G401 (cell line): ENCODE data around the gene UNC13D. TPM values are rescaled to one million over a fixed set of nuclear protein-coding genes. Genes with fewer than 3 reads are reported as not detected.
"Not testable (repeated sequence)": the region's sequence is repeated elsewhere in the genome, so short reads cannot be mapped to it uniquely, and the experiment has no call there.

Experiments used
- DNase-seq: peaks from one replicate; pipeline ENCODE4 v3.0.0-alpha.2; 2015; ENCODE audit warnings: low spot score
- in situ Hi-C: cut with HindIII; loops from 2 replicates; pipeline ENCODE4 v1.10.0; 2016; ENCODE audit warnings: low sequenced_read_pairs, mixed read lengths
- total RNA-seq: library from RNA; depleted of rRNA; stranded (reverse); fragments of >200 nt; shearing (Covaris generic); gene quantifications from 2 replicates; pipeline ENCODE4 v1.2.3, GENCODE V29; 2014

Gene UNC13D
- total RNA-seq, 1 experiment from 2014 or later: 2.8 TPM

GRCh38 chr17:75875940-75876189, 31.7 kb upstream of the UNC13D start:
- in situ Hi-C loops: no loop called here
- DNase-seq: no peak

GRCh38 chr17:75875182-75875939, 31.2 kb upstream of the UNC13D start:
- DNase-seq: no peak

DNA sequence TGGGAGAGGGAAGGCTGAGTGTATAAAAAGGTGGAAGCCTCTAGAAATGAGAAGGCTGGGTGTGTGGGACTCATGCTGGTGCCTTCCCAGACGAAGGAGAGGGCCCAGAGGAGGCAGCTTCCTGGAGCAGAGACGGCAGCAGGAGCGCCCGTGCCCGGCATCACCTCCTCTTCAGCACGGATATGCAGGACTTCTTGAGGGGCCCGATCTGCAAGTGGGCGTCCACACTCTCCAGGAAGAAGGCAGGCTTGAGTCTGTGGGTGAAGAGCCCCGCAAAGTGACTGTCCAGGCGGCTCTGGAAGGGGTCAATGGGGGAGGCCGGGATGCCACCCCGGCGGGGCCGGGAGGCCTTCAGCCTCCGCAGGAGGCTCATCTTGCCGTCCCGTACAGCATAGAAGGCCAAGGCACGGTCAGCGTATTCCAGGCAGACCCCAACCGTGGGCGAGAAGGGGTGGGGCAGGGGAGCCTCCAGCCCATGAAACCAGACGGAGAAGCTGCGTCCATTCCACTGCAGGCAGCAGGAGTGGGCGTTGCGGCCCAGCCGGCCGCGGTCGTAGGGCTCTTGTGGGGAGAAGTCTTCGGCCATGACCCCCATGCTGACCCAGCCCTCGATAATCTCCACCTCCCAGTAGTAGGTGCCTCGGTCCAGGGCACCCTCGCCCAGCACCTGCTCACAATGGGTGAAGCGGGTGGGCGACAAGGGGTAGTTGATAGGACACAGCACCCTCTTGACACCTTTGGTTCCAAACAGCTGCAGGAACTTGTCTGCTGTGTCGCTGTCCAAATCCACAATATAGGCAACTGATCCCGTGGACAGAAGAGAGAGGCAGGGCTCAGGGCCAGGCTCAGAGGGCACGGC, 30.3 kb upstream of the UNC13D start:
- no peak for DNase-seq
- in situ Hi-C loops: no loop called here

More at GRCh38 chr17:75875182-75875939, 31.2 kb upstream of the UNC13D start:
- in situ Hi-C loops: no loop called here

DNA sequence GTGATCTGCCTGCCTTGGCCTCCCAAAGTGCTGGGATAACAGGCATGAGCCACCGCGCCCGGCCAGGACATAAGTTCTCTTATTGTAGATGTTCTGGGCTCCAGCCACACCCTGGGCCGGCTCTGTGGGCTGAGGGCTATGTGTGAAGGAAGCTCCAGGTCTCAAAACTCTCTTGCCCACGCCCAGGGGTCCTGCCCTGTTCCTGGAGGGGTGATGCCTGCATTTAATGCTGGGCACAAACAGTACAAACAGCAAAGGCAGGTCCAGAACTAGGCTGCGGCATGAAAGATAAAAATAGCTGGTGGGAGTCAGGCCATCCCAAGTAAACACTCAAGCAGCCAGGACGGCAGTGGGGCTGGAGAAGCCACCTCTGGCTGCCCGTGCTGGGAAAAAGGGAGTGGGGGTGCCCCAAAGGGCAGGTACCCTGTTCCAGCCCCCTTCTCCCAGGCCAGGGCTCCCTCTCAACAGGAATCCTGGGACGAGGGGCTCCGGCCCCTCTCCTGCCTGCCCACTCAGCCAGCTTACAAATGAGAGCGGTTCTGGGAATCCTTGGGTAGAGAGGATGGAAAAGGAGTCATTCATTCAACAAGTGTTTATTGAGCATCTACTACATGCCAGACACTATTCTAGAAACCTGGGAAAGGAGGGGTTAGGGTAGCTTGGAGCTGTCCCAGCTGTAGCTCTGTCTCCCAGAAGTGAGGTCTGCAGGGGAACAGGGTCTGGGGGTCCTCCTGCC, 29.6 kb upstream of the UNC13D start:
- in situ Hi-C loops: no loop called here
- DNase-seq: no peak

GRCh38 chr17:75872434-75873351, 28.5 kb upstream of the UNC13D start:
- in situ Hi-C loops: no loop called here
- DNase-seq: no peak

DNA sequence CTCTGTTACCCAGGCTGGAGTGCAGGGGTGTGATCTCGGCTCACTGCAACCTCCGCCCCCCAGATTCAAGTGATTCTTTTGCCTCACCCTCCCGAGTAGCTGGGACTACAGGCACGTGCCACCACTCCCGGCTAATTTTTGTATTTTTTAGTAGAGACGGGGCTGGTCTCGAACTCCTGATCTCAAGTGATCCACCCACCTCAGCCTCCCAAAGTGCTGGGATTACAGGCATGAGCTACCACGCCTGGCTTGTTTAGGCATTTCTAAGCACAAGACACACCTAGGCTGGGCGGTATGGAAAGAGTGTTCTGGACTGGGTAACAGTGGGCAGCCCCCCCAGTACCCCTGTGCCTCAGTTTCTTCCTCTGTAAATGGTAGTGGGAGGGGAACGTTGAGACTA, 26.0 kb upstream of the UNC13D start:
- DNase-seq, in situ Hi-C loops: not testable (repeated sequence)

- in situ Hi-C loops: no loop called here
Observed at GRCh38 chr17:75869282-75870141, 25.3 kb upstream of the UNC13D start.

GRCh38 chr17:75868730-75869281, 24.6 kb upstream of the UNC13D start:
- DNase-seq, in situ Hi-C loops: not testable (repeated sequence)

More at GRCh38 chr17:75869282-75870141, 25.3 kb upstream of the UNC13D start:
- peak; percentile 53 for DNase-seq

DNA sequence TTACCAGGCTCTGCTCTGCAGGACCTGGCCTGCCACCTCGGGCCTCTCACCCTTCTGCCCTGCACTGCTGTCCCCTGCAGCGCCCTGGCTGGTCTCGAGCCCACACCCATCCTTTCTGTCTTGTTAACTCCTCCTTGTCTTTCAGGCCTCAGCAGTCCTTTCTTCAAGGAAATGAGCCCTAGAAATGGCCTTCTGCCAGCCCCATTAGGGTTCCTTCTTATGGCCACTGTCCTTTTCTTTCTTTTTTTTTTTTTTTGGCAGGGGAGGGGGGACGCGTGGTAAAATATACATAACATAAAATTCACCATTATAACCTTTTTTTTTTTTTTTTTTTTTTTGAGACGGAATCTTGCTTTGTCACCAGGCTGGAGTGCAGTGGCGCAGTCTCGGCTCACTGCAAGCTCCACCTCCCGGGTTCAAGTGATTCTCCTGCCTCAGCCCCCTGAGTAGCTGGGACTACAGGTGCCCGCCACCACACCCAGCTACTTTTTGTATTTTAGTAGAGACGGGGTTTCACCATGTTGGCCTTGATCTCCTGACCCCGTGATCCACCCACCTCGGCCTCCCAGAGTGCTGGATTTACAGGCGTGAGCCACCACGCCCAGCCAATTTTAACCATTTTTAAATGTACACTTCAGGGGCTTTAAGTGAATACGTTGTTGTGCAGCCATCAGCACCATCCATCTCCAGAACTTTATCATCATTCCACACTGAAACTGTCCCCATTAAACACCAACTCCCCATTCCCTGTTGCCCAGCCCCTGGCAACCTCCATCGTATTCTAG, 21.4 kb upstream of the UNC13D start:
- DNase-seq, in situ Hi-C loops: not testable (repeated sequence)

- DNase-seq, in situ Hi-C loops: not testable (repeated sequence)
Observed at GRCh38 chr17:75864887-75865286, 20.7 kb upstream of the UNC13D start.

DNA sequence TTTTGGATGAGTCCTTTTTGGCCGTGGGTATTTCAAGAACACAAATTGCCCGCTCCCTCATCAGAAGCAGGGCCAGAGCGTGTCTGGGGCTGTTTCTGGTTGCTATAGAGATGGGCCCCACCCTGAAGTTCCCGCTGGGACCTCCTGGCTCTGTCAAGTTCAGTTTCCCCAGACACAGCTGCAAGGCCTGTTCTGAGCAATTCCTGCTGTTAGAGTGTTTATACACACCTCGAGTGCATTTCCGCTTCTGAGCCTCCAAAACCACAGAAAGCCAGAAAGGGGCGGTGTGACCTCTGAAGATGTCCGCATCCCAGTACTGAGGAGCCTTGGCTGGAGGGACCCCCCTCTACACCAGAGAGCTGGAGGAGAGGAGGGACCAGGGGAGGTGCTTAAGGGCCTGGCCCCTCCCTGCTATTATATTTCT, 20.3 kb upstream of the UNC13D start:
- DNase-seq: no peak

DNA sequence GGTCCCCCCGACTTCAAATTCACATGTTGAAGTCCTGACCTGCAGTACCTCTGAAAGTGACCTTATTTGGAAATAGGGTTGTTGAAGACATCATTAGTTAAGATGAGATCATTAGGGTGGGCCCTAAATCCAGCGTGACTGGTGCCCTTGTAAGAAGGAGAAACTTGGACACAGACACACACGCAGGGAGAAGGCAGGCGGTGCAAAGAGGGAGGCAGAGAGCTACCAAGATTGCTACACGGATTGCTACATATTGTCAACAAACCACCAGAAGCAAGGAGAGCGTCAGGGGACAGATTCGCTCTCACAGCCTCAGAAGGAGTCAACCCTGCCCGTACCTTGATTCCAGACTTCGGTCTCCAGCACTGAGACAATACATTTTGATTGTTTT, 17.7 kb upstream of the UNC13D start:
- in situ Hi-C loops: no loop called here
- DNase-seq: no peak

More for the DNA sequence above, 20.3 kb upstream of the UNC13D start:
- in situ Hi-C loops: no loop called here

GRCh38 chr17:75859358-75859757, 15.2 kb upstream of the UNC13D start:
- DNase-seq, in situ Hi-C loops: not testable (repeated sequence)

DNA sequence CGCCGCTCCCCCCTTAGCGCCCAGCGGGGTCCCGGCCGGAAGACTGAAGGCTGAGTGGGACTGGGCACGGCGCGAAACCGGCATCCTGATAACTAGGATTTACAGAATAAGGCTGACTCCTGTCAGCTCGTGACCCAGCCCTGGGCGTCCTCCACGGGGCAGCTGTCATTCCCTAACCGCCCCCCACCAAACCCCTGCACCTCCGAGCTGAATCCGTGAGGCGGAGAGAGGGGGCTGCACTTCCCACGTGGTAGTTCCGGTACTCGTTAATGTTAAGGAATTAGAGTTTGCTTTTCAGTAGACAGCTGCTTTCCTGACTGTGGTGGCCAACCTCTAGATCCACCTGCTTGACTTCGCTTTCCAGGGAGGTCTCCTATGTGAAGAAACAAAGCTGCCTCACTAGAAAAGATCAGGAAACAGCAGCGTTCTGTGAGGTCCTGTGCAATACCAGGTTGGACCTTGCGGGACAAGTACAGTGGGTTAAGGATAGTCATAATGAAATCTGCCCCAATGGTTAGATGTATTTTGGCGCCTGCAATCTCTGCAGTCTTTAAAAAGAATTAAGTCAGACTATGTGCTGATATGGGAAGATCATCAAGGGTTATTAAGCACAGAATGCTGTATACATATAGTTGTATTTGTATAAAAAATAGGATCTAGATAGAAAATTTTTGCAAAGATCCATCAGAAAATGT, 12.0 kb upstream of the UNC13D start:
- in situ Hi-C loops: no loop called here

GRCh38 chr17:75855310-75856061, 11.3 kb upstream of the UNC13D start, which contains the start of gene WBP2:
Gene WBP2, minus strand, starts transcription at chr17:75855335. Its CDS starts 38 bp downstream, at chr17:75855297.
- DNase-seq: peak; percentile 100
- in situ Hi-C loops: no loop called here

More for the DNA sequence above, 12.0 kb upstream of the UNC13D start:
- peak; percentile 56 for DNase-seq
